Brain pericyte (primary cell): ENCODE measurements around the gene DAPK2.
"Not testable (repeated sequence)": the region's sequence is repeated elsewhere in the genome, so short reads cannot be mapped to it uniquely, and the experiment has no call there.

Experiments used
- DNase-seq: peaks from one replicate; pipeline ENCODE4 v3.0.0-alpha.2; 2012; ENCODE audit warnings: low read depth, low spot score

DAPK2 gene

GRCh38 chr15:63974021-63974420, 72.3 kb downstream of the DAPK2 start:
- no peak for DNase-seq

- no peak for DNase-seq
Observed at GRCh38 chr15:63973212-63974009, 72.9 kb downstream of the DAPK2 start.

- DNase-seq: no peak
Observed at GRCh38 chr15:63972801-63973200, 73.5 kb downstream of the DAPK2 start.

- DNase-seq: no peak
Observed at GRCh38 chr15:63971904-63972303, 74.4 kb downstream of the DAPK2 start.

- DNase-seq: no peak
Observed at GRCh38 chr15:63971427-63971805, 74.9 kb downstream of the DAPK2 start.

GRCh38 chr15:63970621-63971426, 75.5 kb downstream of the DAPK2 start:
- DNase-seq: no peak

- no peak for DNase-seq
Observed at GRCh38 chr15:63969652-63970421, 76.4 kb downstream of the DAPK2 start.

GRCh38 chr15:63968700-63969099, 77.6 kb downstream of the DAPK2 start:
- DNase-seq: no peak

GRCh38 chr15:63968122-63968524, 78.2 kb downstream of the DAPK2 start:
- DNase-seq: no peak

GRCh38 chr15:63967616-63968015, 78.7 kb downstream of the DAPK2 start:
- DNase-seq: no peak

- not testable (repeated sequence) for DNase-seq
Observed at GRCh38 chr15:63962947-63963721, 83.2 kb downstream of the DAPK2 start.

GRCh38 chr15:63953524-63953923, 92.8 kb downstream of the DAPK2 start:
- no peak for DNase-seq

- no peak for DNase-seq
Observed at GRCh38 chr15:63950911-63951481, 95.3 kb downstream of the DAPK2 start.

- DNase-seq: no peak
Observed at GRCh38 chr15:63948971-63949370, 97.3 kb downstream of the DAPK2 start.

GRCh38 chr15:63948436-63948835, 97.8 kb downstream of the DAPK2 start:
- DNase-seq: no peak

- DNase-seq: no peak
Observed at GRCh38 chr15:63947228-63947627, 99.1 kb downstream of the DAPK2 start.

- DNase-seq: no peak
Observed at GRCh38 chr15:63946524-63947065, 99.7 kb downstream of the DAPK2 start.

GRCh38 chr15:63945838-63946298, 100.4 kb downstream of the DAPK2 start:
- no peak for DNase-seq

- DNase-seq: no peak
Observed at GRCh38 chr15:63945007-63945788, 101.1 kb downstream of the DAPK2 start.

GRCh38 chr15:63944681-63944955, 101.7 kb downstream of the DAPK2 start:
- DNase-seq: no peak
